Nephron (organoid): ENCODE data around the gene RIMS3.

Experiments
- H3K27ac Mint-ChIP-seq, 3 experiments: 2 replicates each; pipeline ENCODE4 v1.8.0; 2020; ENCODE audit warnings: mixed read lengths in 3 of 3, mild to moderate bottlenecking in 2 of 3, moderate library complexity in 1 of 3
- H3K27me3 Mint-ChIP-seq: 2 replicates; pipeline ENCODE4 v1.8.0; 2021; ENCODE audit warnings: low read depth, mild to moderate bottlenecking, moderate library complexity, mixed read lengths
- H3K36me3 Mint-ChIP-seq: 2 replicates; pipeline ENCODE4 v1.8.0; 2020; ENCODE audit warnings: low read depth, mixed read lengths
- H3K4me1 Mint-ChIP-seq: 2 replicates; pipeline ENCODE4 v1.8.0; 2020; ENCODE audit warnings: mixed read lengths
- H3K4me3 Mint-ChIP-seq, 3 experiments: 2 replicates each; pipeline ENCODE4 v1.8.0; 2020; ENCODE audit warnings: mild to moderate bottlenecking in 3 of 3, mixed read lengths in 3 of 3, moderate library complexity in 2 of 3
- H3K9me3 Mint-ChIP-seq: 2 replicates; pipeline ENCODE4 v1.8.0; 2020; ENCODE audit warnings: mixed read lengths
- CTCF ChIP-seq, 3 experiments: fragments of 200-600 bp; sonication (generic); IDR thresholded peaks; one replicate each; pipeline ENCODE4 v1.5.0; 2021; ENCODE audit warnings: antibody characterized with exemption in 3 of 3; ENCODE audit not compliant: unreplicated experiment in 3 of 3

RIMS3 gene

DNA sequence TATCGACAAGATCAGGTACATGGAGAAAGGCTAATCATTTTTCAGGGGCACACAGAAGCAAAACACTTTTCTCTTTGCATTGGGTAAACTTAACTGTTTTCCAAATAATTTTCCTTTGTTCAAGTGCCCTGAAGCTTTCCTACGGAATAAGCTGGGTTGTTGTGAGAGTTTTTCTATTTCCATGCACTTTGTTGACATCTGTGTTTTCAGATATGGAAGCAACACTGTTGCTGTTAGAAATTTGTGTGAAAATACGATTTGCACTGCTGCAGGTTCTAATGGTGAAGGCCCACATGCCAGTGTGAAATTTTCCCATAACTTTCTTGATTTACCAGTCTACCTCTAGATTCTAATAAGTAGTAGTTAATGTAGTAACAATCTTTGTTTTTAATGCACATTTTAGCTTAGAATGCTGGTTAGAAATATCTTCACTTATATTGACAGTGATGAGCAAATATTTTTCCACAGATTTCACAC lies 44.4 kb upstream of the RIMS3 start:
- Mint-ChIP-seq H3K36me3 (peaks cover 4% of the 10 kb centered on the region), H3K4me1 (peaks cover 30% of the 10 kb centered on the region), H3K27ac (peak overlapping the region; percentile 96 to 99 (median 99)), H3K9me3 (no peaks in the 10 kb centered on the region), H3K27me3 (no peaks in the 10 kb centered on the region), H3K4me3 (peak overlapping the region; percentile 92 to 99 (median 95))
- no peak for TF ChIP-seq CTCF (IDR thresholded peaks at IDR 0.05; ENCODE audit: unreplicated experiment in 3 of 3)

DNA sequence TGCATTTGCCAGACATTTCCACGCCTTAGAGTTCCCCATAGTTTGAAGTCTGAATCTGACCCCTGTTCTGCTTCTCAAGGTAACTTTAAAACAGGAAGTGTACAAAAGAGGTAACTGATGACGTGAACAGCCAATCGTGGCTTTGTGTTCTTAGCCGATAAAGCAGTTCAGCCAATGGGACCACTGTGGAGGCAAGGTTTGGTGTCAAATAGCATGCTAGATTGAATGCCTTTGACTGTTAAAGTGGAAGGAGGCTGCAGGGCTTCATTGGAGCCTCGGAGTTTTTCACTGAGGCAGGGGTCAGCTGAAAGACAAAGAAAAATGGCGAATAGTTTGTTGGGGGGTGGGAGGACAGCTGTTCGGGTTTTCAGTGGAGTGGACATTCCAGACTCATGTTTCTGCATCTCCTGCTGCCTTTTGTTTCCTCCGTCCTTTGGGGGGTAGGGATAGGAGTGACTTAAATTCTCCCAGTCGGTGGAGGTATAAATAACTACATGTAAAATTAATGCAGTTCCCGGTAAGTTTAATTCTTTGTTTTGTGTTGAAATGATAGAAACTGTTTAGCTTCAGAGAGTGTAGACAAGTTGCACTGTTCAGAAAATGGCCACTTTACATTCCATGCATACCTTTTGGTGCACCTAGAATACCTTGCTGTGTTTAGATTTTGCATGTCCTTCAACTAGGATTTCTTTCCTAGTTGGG lies 43.8 kb upstream of the RIMS3 start:
- no peaks in the 10 kb centered on the region for H3K9me3 Mint-ChIP-seq
- H3K27me3 Mint-ChIP-seq, result no peaks in the 10 kb centered on the region
- peaks cover 36% of the 10 kb centered on the region for H3K4me1 Mint-ChIP-seq
- TF ChIP-seq CTCF (IDR thresholded peaks at IDR 0.05; ENCODE audit: unreplicated experiment in 3 of 3), result no peak
- H3K27ac Mint-ChIP-seq, result peak overlapping the region; percentile 96 to 99 (median 99)
- peaks cover 4% of the 10 kb centered on the region for H3K36me3 Mint-ChIP-seq
- peak overlapping the region; percentile 92 to 99 (median 95) for H3K4me3 Mint-ChIP-seq

- Mint-ChIP-seq H3K9me3 (no peaks in the 10 kb centered on the region), H3K4me3 (peak overlapping the region; percentile 92 to 99 (median 95)), H3K27ac (peak overlapping the region; percentile 96 to 99 (median 99)), H3K27me3 (no peaks in the 10 kb centered on the region), H3K36me3 (peaks cover 4% of the 10 kb centered on the region), H3K4me1 (peaks cover 37% of the 10 kb centered on the region)
- TF ChIP-seq CTCF (IDR thresholded peaks at IDR 0.05; ENCODE audit: unreplicated experiment in 3 of 3), result no peak
Observed at GRCh38 chr1:40708750-40709099, 43.2 kb upstream of the RIMS3 start.

DNA sequence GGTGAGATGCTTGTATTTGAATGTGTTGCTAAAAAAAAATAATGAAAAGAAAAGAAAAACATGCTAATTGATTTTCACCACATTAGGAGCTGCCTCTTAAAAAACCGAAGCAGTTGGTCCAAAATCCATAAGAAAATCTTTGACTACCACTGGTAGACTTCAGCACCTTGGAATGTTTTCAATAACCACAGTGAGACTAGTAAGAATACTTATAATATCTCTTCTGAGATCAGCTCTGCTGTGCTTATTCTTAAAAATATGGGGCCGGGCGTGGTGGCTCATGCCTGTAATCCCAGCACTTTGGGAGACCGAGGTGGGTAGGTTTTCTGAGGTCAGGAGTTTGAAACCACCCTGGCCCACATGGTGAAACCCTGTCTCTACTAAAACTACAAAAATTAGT lies 41.1 kb upstream of the RIMS3 start:
- no peak for TF ChIP-seq CTCF (IDR thresholded peaks at IDR 0.05; ENCODE audit: unreplicated experiment in 3 of 3)
- Mint-ChIP-seq H3K36me3 (no peaks in the 10 kb centered on the region), H3K27me3 (no peaks in the 10 kb centered on the region), H3K4me1 (peaks cover 37% of the 10 kb centered on the region), H3K4me3 (no peak overlapping the region), H3K27ac (peak overlapping the region in 1 of 3 experiments; percentile 42), H3K9me3 (no peaks in the 10 kb centered on the region)

DNA sequence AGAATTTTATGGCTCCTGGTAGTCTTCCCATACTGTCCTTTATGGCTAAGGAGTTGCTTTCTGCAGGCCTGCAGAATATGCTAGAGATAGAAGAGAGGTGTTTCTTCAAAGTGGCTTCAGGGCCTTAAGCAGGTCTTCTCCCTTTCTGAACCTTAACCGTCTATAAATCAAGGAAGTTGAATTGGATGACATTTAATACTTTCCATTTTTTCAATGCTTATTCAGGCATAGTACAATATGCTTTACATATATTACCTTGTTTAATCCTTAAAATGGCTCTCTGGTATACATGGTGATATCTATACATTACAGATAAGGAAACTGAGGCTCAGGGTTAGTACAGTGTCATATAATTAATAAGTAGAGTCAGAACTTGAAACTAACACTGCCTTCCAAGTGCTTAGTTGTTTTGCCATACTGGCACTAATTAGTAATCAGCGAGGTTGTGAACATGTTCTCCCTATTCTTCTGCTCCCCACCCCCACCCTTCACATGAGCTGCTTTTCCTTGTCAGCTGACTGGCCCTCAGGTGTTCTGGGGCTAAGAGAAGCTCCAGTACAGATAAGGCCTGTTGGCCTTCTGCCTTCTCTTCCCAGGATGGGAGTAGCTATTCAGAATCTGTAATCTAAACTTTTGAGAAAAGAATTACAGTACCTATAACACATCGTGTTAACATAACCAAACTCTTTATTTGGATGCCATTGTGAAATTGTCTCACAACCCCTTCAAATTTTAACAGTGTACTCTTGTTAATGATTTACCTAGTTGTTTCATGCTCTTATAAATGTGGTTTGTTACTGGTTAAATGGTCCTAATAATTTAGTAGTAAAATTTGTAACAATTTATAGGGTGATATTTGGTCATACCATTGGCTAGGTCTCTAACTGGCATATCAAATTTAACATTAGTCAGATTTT lies 39.6 kb upstream of the RIMS3 start:
- no peaks in the 10 kb centered on the region for H3K27me3 Mint-ChIP-seq
- H3K9me3 Mint-ChIP-seq, result no peaks in the 10 kb centered on the region
- H3K27ac Mint-ChIP-seq, result peak overlapping the region in 2 of 3 experiments; percentile 19 to 72
- H3K4me1 Mint-ChIP-seq, result peaks cover 23% of the 10 kb centered on the region
- TF ChIP-seq CTCF (IDR thresholded peaks at IDR 0.05; ENCODE audit: unreplicated experiment in 3 of 3), result no peak
- H3K36me3 Mint-ChIP-seq, result no peaks in the 10 kb centered on the region
- no peak overlapping the region for H3K4me3 Mint-ChIP-seq
